ENCODE data around the gene ORAI2.
A peak's percentile ranks its signal among the peaks of the same experiment; 100 is the strongest.
"Not testable (repeated sequence)": the region's sequence is repeated elsewhere in the genome, so short reads cannot be mapped to it uniquely, and the experiment has no call there.

The ORAI2 gene

DNA sequence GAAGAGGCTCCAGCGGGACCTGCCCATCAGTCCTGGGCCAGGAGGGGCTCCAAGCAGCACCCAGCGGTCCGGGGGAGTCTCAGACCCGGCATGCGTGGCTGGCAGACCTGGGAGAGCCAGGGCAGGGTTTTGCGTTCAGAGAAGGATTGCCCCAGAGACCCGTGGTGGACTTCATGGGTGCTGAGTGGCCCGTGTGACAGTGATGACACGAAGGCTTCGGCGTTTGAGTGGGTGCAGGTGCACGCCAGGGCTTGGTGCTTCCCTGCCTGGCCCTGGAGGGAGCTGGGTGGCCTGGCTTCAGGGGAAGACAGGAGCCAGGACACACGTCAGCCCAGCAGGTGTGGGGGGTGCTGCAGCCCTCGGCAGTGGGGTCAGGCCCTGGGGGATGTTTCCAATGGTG is 13.9 kb downstream of the ORAI2 start:
- DNase-seq, result no peak

DNA sequence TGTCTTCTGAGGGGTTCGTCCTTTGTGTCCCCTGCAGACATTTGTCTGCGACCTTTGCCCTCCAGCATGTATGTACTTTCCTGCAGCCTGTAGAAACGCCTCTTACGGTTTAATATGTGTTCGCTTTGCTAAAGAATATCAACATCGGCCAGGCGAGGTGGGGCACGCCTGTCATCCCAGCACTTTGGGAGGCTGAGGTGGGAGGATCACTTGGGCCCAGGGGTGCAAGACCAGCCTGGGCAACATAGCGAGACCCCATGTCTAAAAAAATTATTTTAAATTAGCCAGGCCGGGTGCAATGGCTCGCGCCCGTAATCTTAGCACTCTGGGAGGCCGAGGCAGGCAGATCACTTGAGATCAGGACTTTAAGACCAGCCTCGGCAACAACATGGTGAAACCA is 15.8 kb downstream of the ORAI2 start:
- DNase-seq, result no peak

DNA sequence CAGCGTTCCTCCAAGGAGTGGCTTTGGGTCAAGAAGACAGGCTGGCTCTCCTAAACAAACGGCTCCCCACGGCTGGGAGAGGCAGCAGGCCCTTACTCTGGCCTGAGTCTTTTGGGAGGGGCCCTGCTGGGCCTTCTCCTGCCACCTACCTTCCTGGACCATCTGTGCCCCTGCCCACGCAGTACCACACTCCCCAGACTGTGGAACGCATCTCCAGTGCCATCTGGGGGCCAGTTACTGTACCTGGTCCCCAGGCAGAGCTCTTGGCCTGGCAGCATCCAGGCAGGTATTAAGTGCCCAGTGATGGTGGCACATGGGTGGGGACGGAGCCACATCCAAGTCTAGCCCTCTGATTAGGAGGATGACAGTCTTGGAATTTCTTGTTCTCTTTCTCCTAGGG is 16.9 kb downstream of the ORAI2 start:
- DNase-seq, result no peak

DNA sequence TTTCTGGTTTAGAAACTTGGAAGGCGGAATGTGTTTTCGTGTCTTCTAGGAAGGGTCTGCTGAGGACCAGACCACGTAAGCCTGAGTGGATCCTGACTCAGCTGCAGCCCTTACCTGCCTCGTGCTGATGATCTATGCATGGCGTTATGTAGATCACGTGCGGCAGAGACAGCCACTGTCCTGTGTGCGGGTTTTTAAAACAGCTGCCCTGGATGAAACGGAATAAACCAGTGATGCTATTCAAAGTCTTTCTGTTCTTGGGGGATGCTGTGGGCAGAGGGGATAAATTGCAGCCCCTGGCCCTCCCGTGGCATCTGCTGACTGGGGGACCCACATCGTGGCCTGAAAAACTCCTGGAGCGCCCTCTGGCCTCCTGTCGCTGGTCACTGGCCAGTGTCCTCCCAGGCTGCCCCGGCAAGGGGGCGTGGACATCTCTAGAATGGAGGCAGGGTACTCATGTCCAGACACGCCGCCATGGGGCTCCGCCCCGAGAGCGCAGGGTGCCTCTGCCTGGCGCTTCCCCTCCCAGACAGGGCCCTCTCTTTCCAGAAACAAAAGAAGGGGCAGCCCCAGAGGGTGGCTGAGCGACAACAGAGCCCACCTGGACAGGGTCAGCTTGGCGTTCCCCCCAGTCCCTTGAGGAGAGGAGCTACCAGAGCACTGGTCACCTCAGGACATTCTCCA is 18.1 kb downstream of the ORAI2 start:
- no peak for DNase-seq

DNA sequence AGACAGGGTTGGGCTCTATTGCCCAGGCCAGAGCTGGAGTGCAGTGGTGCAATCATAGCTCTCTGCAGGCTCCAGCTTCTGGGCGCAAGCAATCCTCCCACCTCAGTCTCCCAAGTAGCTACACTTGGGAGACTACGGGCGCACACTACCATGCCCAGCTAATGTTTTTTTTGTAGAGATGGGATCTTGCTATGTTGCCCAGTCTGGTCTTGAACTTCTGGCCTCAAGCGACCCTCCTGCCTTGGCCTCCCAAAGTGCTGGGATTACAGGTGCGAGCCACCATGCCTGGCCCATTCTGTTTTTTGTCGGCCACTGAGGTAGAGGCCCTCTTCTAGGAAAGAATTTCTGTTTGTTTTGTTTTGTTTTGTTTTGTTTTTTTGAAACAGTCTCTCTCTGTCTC is 19.1 kb downstream of the ORAI2 start:
- DNase-seq, result no peak

DNA sequence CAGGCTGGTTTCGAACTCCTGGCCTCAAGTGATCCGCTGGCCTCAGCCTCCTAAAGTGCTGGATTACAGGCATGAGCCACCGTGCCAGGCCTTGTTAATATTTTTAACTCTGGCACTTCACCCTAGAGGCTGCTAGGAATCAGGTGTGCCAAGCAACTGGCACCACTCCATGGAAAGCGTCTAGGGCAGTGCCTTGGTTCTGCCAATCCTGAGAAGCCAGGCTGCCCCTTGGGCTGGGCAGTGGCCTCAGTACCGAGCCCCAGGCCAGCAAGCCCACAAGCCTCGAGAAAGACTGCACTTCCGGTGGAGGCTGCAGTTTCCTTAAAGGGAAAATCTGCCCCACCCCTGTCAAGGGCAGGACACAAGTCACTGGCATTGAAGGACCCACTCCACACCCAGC is 19.9 kb downstream of the ORAI2 start:
- DNase-seq, result no peak

DNA sequence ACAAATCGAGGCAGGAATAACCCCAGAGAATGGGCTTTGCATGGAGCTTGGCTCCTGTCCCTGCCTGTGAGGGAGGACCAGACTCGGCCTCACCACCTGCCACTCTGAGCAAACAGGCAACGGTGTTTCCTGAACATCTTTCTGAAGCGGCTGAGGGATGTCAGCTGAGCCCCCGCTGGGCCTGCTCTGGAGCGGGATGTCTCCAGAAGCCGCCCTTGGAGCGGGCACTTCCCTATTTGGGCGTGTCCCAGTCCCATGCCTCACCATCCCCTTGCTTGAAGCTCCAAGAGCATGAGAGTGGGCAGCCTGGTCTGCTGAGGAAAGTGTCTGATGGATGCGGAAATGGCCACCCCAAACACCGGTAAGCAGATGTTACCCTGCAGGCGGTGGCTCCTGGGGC is 21.1 kb downstream of the ORAI2 start:
- DNase-seq, result peak; percentile 39 to 71

DNA sequence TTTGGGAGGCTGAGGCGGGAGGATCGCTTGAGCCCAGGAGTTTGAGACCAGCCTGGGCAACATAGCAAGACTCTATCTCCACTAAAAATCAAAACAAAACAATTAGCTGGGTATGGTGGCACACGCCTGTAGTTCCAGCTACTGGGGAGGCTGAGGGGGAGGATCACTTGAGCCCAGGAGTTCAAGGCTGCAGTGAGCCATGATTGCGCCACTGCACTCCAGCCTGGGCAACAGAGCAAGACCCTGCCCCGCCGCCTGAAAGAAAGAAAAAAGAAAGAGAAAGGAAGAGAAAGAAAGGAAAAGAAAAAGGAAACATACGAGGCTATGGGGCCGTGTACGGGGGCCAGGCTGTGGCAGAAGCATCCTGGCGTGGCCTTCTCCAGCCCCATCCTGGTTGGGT is 21.6 kb downstream of the ORAI2 start:
- not testable (repeated sequence) for DNase-seq

DNA sequence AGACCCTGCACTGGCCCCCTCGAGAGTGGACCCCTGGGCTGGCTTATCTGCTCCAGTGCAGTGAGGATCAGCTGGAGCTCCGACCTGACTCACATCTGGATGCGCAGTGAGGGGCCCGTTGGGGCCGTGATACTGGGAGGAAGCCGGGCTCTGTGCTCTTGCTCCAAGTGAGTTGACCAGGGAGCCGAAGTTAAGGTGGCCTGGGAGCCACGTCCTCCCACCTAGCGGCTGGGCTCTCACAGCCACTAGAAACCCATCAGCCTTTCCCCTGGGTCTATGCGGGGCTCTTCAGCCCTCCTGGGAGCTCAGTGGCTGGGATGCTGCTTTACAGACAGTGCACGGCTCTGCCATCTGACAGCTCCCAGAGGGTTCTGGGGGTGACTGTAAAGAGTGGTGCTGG is 22.2 kb downstream of the ORAI2 start:
- no peak for DNase-seq

DNA sequence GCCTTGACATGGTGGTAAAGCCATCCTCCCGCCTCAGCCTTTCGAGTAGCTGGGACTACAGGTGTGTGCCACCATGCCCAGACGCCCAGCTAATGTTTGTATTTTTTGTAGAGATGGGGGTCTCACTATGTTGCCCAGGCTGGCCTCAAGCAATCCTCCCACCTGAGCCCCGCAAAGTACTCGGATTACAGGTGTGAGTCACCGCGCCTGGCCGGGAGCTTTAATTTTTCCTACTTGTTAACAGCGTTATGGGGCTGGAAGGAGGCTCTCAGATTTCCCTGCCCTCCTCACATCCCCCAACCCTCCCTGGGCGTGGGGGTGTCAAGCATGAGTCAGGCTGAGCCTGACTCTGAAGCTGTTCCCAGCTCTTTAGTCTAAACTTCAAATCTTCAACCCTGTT is 23.0 kb downstream of the ORAI2 start:
- DNase-seq, result no peak

DNA sequence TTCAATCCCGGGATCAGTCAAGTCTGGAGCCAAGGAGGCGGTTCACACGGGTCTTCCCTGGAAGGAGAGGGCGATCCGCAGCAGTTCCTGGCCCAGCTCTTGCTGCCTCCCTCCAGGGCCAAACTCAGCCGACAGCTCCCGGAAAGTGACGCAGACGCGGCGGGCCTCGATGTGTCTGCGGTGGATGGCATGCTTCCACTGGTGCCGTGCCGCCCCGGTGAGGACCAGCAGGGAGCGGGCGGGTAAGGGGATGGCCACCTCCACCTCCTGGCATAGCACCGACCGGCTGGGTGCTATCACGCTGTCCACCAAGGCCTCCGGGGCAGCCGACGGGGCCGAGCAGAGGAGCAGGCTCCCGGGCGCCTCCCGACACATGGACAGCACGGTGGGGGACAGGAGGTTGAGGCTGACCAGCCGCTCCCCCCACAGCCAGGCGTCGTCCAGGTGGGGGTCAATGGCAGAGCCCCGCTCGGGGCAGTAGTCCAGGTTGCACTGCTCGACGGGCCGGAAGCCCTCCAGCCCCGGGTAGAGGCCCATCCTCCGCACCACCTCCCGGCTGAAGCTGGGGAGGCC is 24.1 kb downstream of the ORAI2 start:
- no peak for DNase-seq

DNA sequence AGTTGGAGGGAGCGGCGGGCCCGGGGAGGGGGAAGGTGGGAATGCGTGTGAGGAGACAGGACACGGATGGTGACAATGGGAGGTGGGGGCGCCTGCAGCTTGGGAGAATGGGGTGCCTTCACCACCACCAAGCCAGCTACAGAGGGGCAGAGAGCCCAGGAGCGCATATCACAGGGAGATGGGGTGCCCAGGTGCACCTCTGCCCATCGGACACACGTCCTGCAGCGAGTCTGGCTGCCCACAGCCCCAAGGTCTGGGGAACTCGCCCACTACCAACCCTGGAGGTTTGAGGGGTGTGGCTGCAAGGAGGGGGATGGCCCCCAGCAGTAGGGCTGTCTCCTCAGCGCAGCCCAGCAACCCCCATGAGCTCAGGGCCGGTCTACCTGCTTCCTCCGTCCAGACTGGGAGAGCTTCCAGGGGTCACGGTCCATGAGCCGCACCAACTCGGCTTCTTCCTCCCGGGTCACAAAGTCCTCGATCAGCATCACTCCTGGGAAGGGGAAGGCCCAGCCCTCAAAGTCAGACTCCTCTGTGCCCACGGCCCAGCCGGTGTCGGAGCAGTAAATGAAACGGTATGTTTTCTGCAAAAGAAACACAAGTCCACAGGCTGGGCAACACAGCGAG is 26.0 kb downstream of the ORAI2 start:
- DNase-seq, result no peak

DNA sequence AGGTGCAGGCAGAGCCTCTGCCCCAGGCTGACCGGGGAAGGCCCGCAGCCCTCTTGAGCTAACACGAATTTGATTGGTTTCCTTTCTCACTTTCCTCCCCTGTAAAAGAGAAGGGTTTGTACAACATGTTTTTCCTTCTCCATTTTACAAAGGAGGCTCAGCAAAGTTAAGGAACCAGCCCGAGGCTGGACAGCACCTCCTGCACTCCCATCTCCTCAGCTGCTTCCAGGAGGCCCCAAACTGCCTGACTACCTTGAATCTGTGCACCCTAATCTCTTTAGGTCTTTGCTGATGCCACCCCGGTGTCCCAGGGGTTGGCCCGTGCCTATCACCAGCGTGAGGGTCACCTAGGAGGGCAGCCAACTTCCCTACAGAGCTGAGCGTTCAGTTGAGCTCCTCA is 27.1 kb downstream of the ORAI2 start:
- DNase-seq, result no peak

DNA sequence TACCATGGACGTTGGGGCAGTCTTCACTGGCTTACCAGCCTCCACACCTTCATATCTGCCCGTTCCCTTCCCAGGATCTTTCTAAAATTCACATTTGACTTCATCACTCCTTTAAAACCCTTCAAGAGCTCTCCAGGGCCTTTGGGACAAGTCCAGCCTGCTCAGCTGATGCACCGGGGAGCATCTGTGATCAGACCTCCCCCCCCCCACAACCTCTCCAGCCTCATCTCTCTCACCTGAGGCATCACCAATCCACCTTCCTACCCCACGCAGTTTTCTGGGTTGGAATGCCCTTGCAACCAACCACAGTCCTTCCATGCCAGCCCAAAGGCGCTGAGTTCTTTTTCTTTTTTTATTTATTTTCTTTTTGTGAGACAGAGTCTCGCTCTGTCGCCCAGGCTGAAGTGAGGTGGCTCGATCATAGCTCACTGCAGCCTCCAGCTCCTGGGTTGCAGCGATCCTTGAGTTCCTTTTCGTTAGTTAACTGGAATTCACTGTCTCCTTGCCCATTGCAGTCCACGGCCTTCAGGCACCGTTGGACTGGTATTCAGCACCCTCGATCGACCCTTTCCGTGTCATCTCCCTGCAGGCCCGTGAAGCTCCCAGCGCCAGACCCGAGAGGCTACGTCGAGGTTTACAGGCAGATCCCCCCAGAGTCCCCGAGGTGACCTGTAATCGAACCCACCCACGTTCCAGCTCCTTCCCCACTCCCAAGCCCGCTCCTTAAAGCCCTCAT is 30.6 kb downstream of the ORAI2 start:
- DNase-seq, result no peak

DNA sequence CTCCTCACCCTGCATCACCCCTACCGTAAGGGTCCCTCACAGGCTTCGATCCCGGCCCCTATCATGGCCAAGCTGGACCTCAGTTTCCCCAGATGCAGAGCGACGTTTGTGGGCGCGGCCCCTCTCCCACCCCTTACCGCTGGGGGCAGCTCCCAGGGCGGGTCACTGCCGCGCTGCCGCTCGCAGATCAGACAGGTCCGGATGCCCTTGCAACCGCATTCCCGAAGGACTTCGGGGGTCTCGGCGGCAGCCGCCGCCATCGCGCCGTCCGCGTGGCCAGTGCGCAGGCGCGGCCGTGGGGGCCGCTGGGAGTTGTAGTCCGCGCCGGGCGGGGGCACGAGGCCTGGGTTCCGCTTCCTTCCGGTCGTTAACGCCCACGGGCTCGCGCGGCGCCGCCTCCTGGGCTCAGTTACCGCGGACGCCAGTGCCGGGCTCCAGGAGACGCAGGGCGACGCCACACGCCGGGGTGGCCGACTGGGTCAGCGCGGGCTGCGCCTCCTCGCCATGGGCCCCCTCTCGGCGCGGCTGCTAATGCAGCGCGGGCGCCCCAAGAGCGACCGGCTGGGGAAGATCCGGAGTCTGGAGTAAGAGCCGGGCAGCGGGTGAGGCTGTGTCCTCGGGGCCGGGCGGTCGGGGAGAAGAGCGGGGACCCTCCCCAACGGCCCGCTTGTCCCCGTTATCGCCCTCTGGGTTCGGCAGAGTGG is 31.4 kb downstream of the ORAI2 start, which contains the start of the genes ALKBH4 and LRWD1:
TSS of gene ALKBH4 (minus strand) at position 287 of the 704 bp plus-strand sequence. CDS start at position 260, 27 bp downstream.
TSS of gene LRWD1 (plus strand) at position 408 of the 704 bp plus-strand sequence. CDS start at position 505, 97 bp downstream.
- peak; percentile 92 to 94 for DNase-seq

DNA sequence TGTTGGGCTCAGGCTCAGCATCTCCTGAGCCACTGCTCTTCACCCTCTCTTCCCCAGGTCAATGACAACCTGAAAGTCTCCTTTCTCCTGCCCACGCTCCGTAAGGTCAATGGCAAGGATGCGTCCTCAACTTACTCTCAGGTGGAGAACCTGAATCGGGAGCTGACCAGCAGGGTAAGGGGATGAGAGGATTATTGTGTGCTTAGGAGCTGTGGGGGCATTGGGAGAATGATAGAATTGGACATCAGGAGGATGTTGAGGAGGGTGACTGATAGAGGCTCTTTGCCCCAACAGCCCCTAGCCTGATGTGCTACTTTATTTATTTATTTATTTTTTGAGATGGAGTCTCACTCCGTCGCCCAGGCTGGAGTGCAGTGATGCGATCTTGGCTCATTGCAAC is 32.7 kb downstream of the ORAI2 start:
- DNase-seq, result no peak

DNA sequence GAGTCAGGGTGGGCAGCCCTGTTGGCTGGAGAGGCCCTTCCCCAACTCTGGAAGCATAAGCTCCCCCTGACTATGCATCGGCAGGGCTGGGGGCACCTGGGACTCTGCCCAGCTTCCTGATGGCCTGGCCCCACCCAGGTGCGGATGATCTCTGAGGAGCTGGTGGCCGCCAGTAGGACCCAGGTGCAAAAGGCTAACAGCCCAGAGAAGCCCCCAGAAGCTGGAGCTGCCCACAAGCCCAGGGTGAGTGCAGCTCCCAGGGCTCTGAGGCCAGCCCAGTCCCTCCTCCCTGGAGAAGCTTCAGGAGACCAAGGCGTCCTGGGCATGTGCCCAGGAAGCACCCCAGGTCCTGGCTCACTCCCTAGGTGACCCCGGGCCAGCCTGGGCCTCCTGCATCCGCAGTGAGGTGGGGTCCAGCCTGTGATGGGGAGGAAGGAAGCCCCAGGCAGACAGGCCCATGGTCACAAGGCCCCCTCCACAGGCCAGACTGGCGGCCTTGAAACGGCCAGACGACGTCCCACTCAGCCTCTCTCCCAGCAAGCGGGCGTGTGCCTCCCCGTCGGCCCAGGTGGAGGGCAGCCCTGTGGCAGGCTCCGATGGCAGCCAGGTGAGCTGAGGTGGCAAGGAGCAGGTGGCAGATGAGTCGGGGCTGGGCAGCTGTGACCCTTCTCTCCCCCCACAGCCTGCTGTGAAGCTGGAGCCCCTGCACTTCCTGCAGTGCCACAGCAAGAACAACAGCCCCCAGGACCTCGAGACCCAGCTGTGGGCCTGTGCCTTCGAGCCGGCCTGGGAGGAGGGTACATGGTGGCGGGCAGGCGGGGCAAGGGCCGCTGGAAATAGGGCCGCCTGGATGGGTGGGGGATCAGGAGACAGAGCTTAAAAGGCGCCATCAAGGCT is 34.5 kb downstream of the ORAI2 start:
- no peak for DNase-seq

DNA sequence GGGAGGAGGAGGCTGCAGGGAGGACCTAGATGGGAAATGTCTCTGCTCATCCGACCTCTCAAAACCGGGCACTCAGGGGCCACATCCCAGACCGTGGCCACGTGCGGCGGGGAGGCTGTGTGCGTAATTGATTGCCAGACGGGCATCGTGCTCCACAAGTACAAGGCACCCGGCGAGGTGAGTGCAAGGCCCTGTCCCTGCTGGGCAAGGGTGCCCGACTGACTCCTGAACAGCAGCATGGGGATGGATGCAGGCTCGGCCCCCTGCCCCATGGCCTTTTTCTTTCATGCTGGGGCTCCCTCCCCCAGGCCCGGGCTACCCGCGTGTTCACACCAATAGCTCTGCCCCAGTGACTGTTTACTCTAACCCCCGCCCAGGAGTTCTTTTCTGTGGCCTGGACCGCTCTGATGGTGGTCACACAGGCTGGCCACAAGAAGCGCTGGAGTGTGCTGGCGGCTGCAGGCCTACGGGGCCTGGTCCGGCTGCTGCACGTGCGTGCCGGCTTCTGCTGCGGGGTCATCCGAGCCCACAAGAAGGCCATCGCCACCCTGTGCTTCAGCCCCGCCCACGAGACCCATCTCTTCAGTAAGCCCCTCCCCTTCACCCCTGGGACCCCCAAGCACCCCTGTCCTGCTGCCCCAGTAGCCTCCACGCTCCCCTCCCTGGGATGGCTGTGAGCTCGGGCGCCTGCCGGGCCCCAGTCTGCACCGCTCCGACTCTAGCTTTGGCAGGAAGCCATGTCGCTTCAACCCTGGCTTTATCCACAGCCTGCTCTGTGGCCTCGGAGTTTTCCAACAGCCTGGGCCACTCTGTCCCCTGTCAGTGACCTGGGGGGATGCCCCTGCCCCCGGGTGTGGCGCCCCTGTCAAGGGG is 35.3 kb downstream of the ORAI2 start:
- DNase-seq, result no peak

DNA sequence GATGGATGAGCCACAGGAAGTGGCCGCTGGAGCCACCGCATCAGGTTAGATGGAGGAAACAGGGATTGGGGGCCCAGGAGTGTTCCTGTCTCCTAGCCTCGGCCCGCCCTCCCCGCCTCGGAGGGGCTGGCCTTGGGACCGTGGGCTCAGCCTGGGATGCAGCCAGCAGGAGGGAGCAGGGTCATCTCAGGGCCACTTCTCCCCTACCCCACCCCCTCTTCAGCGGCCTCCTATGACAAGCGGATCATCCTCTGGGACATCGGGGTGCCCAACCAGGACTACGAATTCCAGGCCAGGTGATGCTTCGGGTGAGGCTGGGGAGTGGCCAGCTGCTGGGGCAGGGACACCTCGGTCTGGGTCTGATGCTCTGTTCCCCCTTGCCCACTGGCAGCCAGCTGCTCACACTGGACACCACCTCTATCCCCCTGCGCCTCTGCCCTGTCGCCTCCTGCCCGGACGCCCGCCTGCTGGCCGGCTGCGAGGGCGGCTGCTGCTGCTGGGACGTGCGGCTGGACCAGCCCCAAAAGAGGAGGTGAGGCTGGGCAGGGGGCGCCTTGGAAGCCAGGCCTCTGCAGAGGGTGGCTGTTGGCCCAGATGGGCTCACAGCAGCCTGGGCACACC is 36.1 kb downstream of the ORAI2 start:
- DNase-seq, result no peak
